ENCODE data around the gene RBBP8. TPM values are rescaled to one million over a fixed set of nuclear protein-coding genes. Genes with fewer than 3 reads are reported as not detected.

Gene RBBP8
- total RNA-seq, 1 experiment from 2014 or later: 46.7 TPM

DNA sequence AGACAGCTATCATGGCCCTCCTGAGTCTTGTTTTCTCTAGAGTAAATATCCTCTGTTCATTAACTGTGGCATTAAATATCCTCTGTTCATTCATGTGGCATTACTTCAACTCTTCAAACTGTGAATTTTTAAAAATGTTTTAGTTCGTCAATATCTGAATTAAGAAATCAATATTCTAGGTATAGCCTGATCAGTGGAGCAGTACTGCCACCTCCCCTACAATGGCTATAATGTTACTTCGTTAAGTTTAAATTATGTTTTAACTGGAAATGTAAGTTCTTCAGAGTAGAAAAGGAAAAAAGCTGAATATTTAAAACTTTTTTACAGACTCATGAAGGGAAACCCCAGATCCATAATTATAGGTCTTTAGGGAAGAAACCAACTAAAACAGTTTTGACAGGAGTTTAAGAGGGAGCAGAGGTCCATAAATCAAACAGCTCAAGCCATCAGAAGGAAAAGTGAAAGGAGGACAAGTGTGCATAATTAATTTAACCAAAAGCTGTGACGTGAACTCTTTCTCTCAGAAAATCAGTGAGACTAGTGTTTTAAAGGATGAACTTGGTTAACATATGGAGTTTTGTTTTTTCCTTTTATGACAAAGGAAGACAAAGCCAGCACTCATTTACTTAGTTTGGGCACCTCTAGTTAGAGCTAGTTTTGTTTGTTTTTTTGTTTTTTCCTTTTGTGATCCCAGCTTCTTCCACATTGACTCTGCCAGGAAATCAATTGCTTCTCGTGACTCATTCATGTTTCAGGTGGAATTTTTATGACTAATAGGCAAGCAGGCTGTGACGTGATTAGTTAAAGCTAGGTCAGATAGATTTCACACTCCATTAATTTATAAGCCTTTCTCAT lies 44.9 kb downstream of the RBBP8 start:
- peaks cover 8% of the 10 kb centered on the region for H3K36me3 Mint-ChIP-seq (ENCODE audit: insufficient read depth, unreplicated experiment)
- H3K9me3 Mint-ChIP-seq (ENCODE audit: unreplicated experiment): no peaks in the 10 kb centered on the region
- H3K4me3 Mint-ChIP-seq (ENCODE audit: unreplicated experiment): no peak overlapping the region
- intact Hi-C loops (cut with micrococcal nuclease; ENCODE audit: unreplicated experiment): no loop called here
- Histone ChIP-seq H3K27me3 (replicated peaks; ENCODE audit: control insufficient read depth, insufficient read depth, low read length) (no peaks in the 10 kb centered on the region), H3K4me1 (no peaks in the 10 kb centered on the region), H3K36me3 (ENCODE audit: control insufficient read depth, insufficient read depth, low read length) (no peaks in the 10 kb centered on the region), H3K4me3 (ENCODE audit: low read depth, low read length) (no peak overlapping the region), H3K9me3 (no peaks in the 10 kb centered on the region)
- H3K27ac Mint-ChIP-seq (ENCODE audit: unreplicated experiment): no peak overlapping the region
- no TSS peak for BruUV-seq (replicated peaks)
- no peaks in the 10 kb centered on the region for H3K27me3 Mint-ChIP-seq (ENCODE audit: insufficient read depth, unreplicated experiment)
- ChIA-PET POLR2A (no interaction called here), CTCF (interaction anchor here (0.9 kb wide), 1 partner anchor 45 kb away, joined by 11 read pairs; the partner anchor contains the start of gene RBBP8)
- no peak for DNase-seq
- TF ChIP-seq, protein P1, sequence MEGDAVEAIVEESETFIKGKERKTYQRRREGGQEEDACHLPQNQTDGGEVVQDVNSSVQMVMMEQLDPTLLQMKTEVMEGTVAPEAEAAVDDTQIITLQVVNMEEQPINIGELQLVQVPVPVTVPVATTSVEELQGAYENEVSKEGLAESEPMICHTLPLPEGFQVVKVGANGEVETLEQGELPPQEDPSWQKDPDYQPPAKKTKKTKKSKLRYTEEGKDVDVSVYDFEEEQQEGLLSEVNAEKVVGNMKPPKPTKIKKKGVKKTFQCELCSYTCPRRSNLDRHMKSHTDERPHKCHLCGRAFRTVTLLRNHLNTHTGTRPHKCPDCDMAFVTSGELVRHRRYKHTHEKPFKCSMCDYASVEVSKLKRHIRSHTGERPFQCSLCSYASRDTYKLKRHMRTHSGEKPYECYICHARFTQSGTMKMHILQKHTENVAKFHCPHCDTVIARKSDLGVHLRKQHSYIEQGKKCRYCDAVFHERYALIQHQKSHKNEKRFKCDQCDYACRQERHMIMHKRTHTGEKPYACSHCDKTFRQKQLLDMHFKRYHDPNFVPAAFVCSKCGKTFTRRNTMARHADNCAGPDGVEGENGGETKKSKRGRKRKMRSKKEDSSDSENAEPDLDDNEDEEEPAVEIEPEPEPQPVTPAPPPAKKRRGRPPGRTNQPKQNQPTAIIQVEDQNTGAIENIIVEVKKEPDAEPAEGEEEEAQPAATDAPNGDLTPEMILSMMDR (IDR thresholded peaks at IDR 0.05; ENCODE audit: insufficient read depth in 1 of 2, low read depth in 1 of 2, low read length in 1 of 2, severe bottlenecking in 1 of 2, unreplicated experiment in 1 of 2): no peak
- H3K4me1 Mint-ChIP-seq (ENCODE audit: low read depth, unreplicated experiment): peaks cover 12% of the 10 kb centered on the region

DNA sequence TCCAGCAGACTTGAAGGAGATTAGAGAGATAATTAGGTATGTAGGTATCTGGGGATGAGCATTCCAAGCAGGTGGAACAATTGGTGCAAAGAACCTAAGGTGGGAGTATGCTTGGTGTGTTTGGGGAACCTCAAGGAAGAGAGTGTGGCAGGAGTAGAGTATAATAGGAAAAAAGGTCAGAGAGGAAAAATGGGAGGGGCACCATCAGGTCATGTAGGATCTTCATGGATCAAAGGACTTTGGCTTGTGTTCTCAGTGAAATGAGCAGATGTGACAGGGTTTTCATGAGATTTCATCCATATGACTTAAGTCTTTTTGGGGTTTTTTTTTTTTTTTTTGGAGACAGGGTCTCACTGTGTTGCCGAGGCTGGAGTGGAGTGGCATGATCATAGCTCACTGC lies 47.3 kb downstream of the RBBP8 start:
- POLR2A ChIA-PET: no interaction called here
- no peak overlapping the region for H3K27ac Mint-ChIP-seq (ENCODE audit: unreplicated experiment)
- CTCF ChIA-PET: no interaction called here

DNA sequence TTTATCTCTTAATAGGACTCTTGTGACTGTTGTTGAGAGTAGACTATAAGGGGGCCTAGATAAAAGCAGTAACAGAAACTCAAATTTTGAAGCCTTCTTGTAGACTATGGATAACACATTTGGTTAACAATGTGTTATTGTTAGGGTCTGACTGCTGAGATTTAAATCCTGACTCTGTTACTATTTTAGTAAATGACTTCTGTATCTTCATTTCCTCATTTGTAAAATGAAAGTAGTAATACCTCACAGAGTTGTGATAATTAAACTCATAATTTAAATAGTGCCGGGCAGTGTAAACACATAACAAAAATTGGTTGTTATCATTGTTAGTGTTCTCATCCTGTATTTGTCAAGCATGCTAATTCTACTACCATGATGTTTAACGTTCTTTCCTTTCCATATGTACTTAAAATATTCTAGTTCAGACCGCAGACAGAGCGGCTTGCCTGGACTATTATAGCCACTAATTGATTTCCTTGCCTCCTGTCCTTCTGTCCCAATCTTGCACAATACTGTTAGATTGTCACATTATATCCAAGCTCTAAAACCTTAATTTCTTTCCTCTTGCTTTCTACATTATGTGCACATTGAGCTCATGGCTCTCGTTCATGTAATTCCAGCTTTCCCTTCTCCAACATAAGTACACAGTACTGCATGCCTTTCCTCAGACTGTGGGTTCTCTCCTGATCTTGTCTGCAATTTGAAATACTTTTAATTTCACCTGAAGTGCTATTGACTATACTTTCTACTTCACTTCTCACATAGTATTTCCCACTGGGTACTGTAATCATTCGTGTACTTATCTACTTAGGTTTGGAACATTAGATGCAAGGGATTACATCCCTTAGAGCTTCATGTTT lies 48.4 kb downstream of the RBBP8 start:
- Mint-ChIP-seq H3K36me3 (ENCODE audit: insufficient read depth, unreplicated experiment) (peaks cover 7% of the 10 kb centered on the region), H3K27ac (ENCODE audit: unreplicated experiment) (no peak overlapping the region), H3K4me3 (ENCODE audit: unreplicated experiment) (no peak overlapping the region), H3K27me3 (ENCODE audit: insufficient read depth, unreplicated experiment) (no peaks in the 10 kb centered on the region), H3K4me1 (ENCODE audit: low read depth, unreplicated experiment) (peaks cover 6% of the 10 kb centered on the region), H3K9me3 (ENCODE audit: unreplicated experiment) (no peaks in the 10 kb centered on the region)
- TF ChIP-seq, protein P1 (IDR thresholded peaks at IDR 0.05; ENCODE audit: insufficient read depth in 1 of 2, low read depth in 1 of 2, low read length in 1 of 2, severe bottlenecking in 1 of 2, unreplicated experiment in 1 of 2): no peak
- CTCF ChIA-PET: no interaction called here
- no peaks in the 10 kb centered on the region for H3K27me3 ChIP-seq (replicated peaks; ENCODE audit: control insufficient read depth, insufficient read depth, low read length)
- no peaks in the 10 kb centered on the region for H3K9me3 ChIP-seq
- H3K4me3 ChIP-seq (ENCODE audit: low read depth, low read length): no peak overlapping the region
- POLR2A ChIA-PET: no interaction called here
- no peak for DNase-seq
- intact Hi-C loops (cut with micrococcal nuclease; ENCODE audit: unreplicated experiment): loop anchor here (5.0 kb wide), 1 partner anchor 49 kb away; the partner anchor contains the start of gene RBBP8
- H3K36me3 ChIP-seq (ENCODE audit: control insufficient read depth, insufficient read depth, low read length): no peaks in the 10 kb centered on the region
- BruUV-seq (replicated peaks): no TSS peak
- H3K4me1 ChIP-seq: no peaks in the 10 kb centered on the region

More for the DNA sequence above, 47.3 kb downstream of the RBBP8 start:
- Mint-ChIP-seq H3K4me1 (ENCODE audit: low read depth, unreplicated experiment) (peaks cover 10% of the 10 kb centered on the region), H3K36me3 (ENCODE audit: insufficient read depth, unreplicated experiment) (peaks cover 7% of the 10 kb centered on the region), H3K27me3 (ENCODE audit: insufficient read depth, unreplicated experiment) (no peaks in the 10 kb centered on the region), H3K9me3 (ENCODE audit: unreplicated experiment) (no peaks in the 10 kb centered on the region), H3K4me3 (ENCODE audit: unreplicated experiment) (no peak overlapping the region)
- H3K4me1 ChIP-seq: no peaks in the 10 kb centered on the region
- H3K27me3 ChIP-seq (replicated peaks; ENCODE audit: control insufficient read depth, insufficient read depth, low read length): no peaks in the 10 kb centered on the region
- intact Hi-C loops (cut with micrococcal nuclease; ENCODE audit: unreplicated experiment): loop anchor here (5.0 kb wide), 1 partner anchor 48 kb away; the partner anchor contains the start of gene RBBP8
- BruUV-seq (replicated peaks): no TSS peak
- no peak overlapping the region for H3K4me3 ChIP-seq (ENCODE audit: low read depth, low read length)
- no peak for DNase-seq
- TF ChIP-seq, protein P1 (IDR thresholded peaks at IDR 0.05; ENCODE audit: insufficient read depth in 1 of 2, low read depth in 1 of 2, low read length in 1 of 2, severe bottlenecking in 1 of 2, unreplicated experiment in 1 of 2): no peak
- H3K9me3 ChIP-seq: no peaks in the 10 kb centered on the region
- no peaks in the 10 kb centered on the region for H3K36me3 ChIP-seq (ENCODE audit: control insufficient read depth, insufficient read depth, low read length)

Measured in Caco-2 (cell line).